HepG2 (cell line): Measurements from ENCODE around the gene EEFSEC. TPM values are rescaled to one million over a fixed set of nuclear protein-coding genes. Genes with fewer than 3 reads are reported as not detected.

Experiments
- ATAC-seq: fragments of 200-7000 bp; cut with Tn5 transposase; 3 replicates; pipeline ENCODE4 v1.9.1; 2020; ENCODE audit warnings: mild to moderate bottlenecking, moderate library complexity
- BruUV-seq: library from RNA; stranded (reverse); fragments of 400-500 nt; replicated peaks from 2 replicates; lab custom pipeline; 2021; lab: Mats Ljungman, UMichigan
- CTCF ChIA-PET: fragments of 300-600 bp; formaldehyde crosslinking; extraction: SDS; loops from one replicate; lab custom pipeline; 2021; ENCODE audit warnings: low total read pairs, inconsistent platforms, low intra/inter-chr PET ratio; lab: Yijun Ruan, JAX
- POLR2A ChIA-PET: fragments of 350-600 bp; sonication (Branson Sonifier 250); formaldehyde crosslinking; loops from one replicate; lab custom pipeline; 2020; ENCODE audit warnings: antibody characterized with exemption, inconsistent platforms; lab: Yijun Ruan, JAX
- DNase-seq: peaks from one replicate; pipeline ENCODE4 v3.0.0-alpha.2; 2015; ENCODE audit warnings: low spot score
- FAIRE-seq: peaks from 3 replicates; lab custom pipeline; 2011; peaks lifted over from hg19 to GRCh38; lab: Jason Lieb, UNC
- H2AFZ ChIP-seq: one replicate; pipeline ENCODE4 v1.6.1; 2011; ENCODE audit warnings: low read length, inconsistent platforms
- H3K27ac ChIP-seq: fragments of 300-600 bp; 3 replicates; pipeline ENCODE4 v1.8.0; 2011; ENCODE audit warnings: mixed run types, mild to moderate bottlenecking, mixed read lengths, low read length, inconsistent platforms; ENCODE audit not compliant: insufficient read depth; ENCODE audit errors: extremely low read length
- H3K27me3 ChIP-seq, 2 experiments: fragments of 200-600 bp in 1 of 2; 2 replicates in 1 of 2; 3 replicates in 1 of 2; pipeline versions ENCODE4 v1.6.0 to v1.8.0; 2011; ENCODE audit warnings: low read length in 2 of 2, mild to moderate bottlenecking in 2 of 2, moderate library complexity in 2 of 2, inconsistent platforms in 1 of 2; ENCODE audit not compliant: insufficient read depth in 2 of 2, control insufficient read depth in 1 of 2
- H3K36me3 ChIP-seq, 2 experiments: fragments of 200-600 bp in 1 of 2; replicated peaks in 1 of 2; 2 replicates in 1 of 2; 3 replicates in 1 of 2; pipeline versions ENCODE4 v1.5.1 to v1.8.0; 2011; ENCODE audit warnings: low read length in 2 of 2, inconsistent platforms in 1 of 2; ENCODE audit not compliant: insufficient read depth in 2 of 2, control insufficient read depth in 1 of 2
- H3K4me1 ChIP-seq: 2 replicates; pipeline ENCODE4 v1.5.1; 2012; ENCODE audit warnings: low read length, inconsistent platforms; ENCODE audit not compliant: insufficient read depth
- H3K4me2 ChIP-seq: 2 replicates; pipeline ENCODE4 v1.6.0; 2011; ENCODE audit warnings: low read depth, low read length, inconsistent platforms
- H3K4me3 ChIP-seq, 3 experiments: fragments of 200-600 bp in 1 of 3; sonication (generic), shearing (Covaris generic) in 1 of 3; replicated peaks in 1 of 3; 2 replicates each; pipeline ENCODE4 v1.5.1; 2011 to 2016; ENCODE audit warnings: low read length in 3 of 3, inconsistent platforms in 2 of 3, low read depth in 2 of 3, mild to moderate bottlenecking in 2 of 3, control low read depth in 1 of 3, mixed read lengths in 1 of 3; ENCODE audit not compliant: insufficient read depth in 1 of 3
- H3K79me2 ChIP-seq: one replicate; pipeline ENCODE4 v1.6.1; 2011; ENCODE audit warnings: low read length, inconsistent platforms; ENCODE audit not compliant: insufficient read depth
- H3K9ac ChIP-seq: 2 replicates; pipeline ENCODE4 v1.6.0; 2011; ENCODE audit warnings: mild to moderate bottlenecking, low read depth, low read length, inconsistent platforms; ENCODE audit not compliant: insufficient read depth
- H3K9me3 ChIP-seq: 2 replicates; pipeline ENCODE4 v1.5.1; 2012; ENCODE audit warnings: mild to moderate bottlenecking, low read length
- H4K20me1 ChIP-seq: 2 replicates; pipeline ENCODE4 v1.6.0; 2011; ENCODE audit warnings: inconsistent platforms, mild to moderate bottlenecking, low read length, moderate library complexity; ENCODE audit not compliant: insufficient read depth
- GLMP ChIP-seq: sonication (generic); formaldehyde crosslinking; IDR thresholded peaks from 2 replicates; pipeline ENCODE4 v1.9.0; 2021; ENCODE audit warnings: missing genetic modification reagents, mild to moderate bottlenecking, borderline replicate concordance
- HOXD1 ChIP-seq: sonication (generic); formaldehyde crosslinking; IDR thresholded peaks from 2 replicates; pipeline ENCODE4 v1.5.0; 2020; ENCODE audit warnings: missing genetic modification reagents
- MBD4 ChIP-seq: IDR thresholded peaks from 2 replicates; pipeline ENCODE4 v1.6.1; 2012; ENCODE audit warnings: low read length, inconsistent platforms, borderline replicate concordance
- MEIS1 ChIP-seq: sonication (generic); formaldehyde crosslinking; IDR thresholded peaks from 2 replicates; pipeline ENCODE4 v1.9.0; 2021; ENCODE audit warnings: mild to moderate bottlenecking, missing genetic modification reagents, moderate library complexity, borderline replicate concordance
- NFIC ChIP-seq: IDR thresholded peaks from 2 replicates; pipeline ENCODE4 v1.6.1; 2012; ENCODE audit warnings: mild to moderate bottlenecking, low read length, inconsistent platforms
- REL ChIP-seq: sonication (generic); formaldehyde crosslinking; conservative IDR thresholded peaks from 2 replicates; pipeline ENCODE4 v1.8.0; 2022; ENCODE audit warnings: mild to moderate bottlenecking, missing genetic modification reagents, moderate library complexity
- RNF219 ChIP-seq: sonication (generic); formaldehyde crosslinking; IDR thresholded peaks from 2 replicates; pipeline ENCODE4 v1.5.0; 2020; ENCODE audit warnings: mild to moderate bottlenecking, missing genetic modification reagents
- TFDP1 ChIP-seq: IDR thresholded peaks from 2 replicates; pipeline ENCODE4 v1.6.1; 2016; ENCODE audit warnings: missing compliant biosample characterization, missing genetic modification reagents, borderline replicate concordance
- ZFP37 ChIP-seq: sonication (generic); formaldehyde crosslinking; IDR thresholded peaks from 2 replicates; pipeline ENCODE4 v1.4.0; 2020; ENCODE audit warnings: missing genetic modification reagents, borderline replicate concordance
- ZNF20 ChIP-seq: sonication (generic); formaldehyde crosslinking; IDR thresholded peaks from 2 replicates; pipeline ENCODE4 v1.4.0; 2020; ENCODE audit warnings: mild to moderate bottlenecking, moderate library complexity, missing genetic modification reagents
- ZNF230 ChIP-seq: sonication (generic); formaldehyde crosslinking; IDR thresholded peaks from 2 replicates; pipeline ENCODE4 v1.4.0; 2020; ENCODE audit warnings: mild to moderate bottlenecking, missing genetic modification reagents
- ZNF513 ChIP-seq: sonication (generic); formaldehyde crosslinking; conservative IDR thresholded peaks from 2 replicates; pipeline ENCODE4 v1.5.0; 2020; ENCODE audit warnings: missing genetic modification reagents
- ZNF543 ChIP-seq: sonication (generic); formaldehyde crosslinking; IDR thresholded peaks from 2 replicates; pipeline ENCODE4 v1.4.0; 2020; ENCODE audit warnings: mild to moderate bottlenecking, missing genetic modification reagents
- WGBS: methylation state at CpG from one replicate; pipeline ENCODE4 v1.1.6; 2017; ENCODE audit warnings: low lambda C conversion rate; 5-methylcytosine and 5-hydroxymethylcytosine counted together
- in situ Hi-C: cut with HindIII; loops from 2 replicates; pipeline ENCODE4 v1.10.0; 2017; ENCODE audit warnings: low pct_unique_long_range_greater_than_20kb; ENCODE audit not compliant: extremely low pct_ligation_motif_present
- intact Hi-C: fragments of 100-400 bp; cut with micrococcal nuclease; formaldehyde crosslinking; loops from one replicate; pipeline ENCODE4 v1.10.0; 2022; ENCODE audit not compliant: unreplicated experiment
- polyA plus RNA-seq, 8 experiments: library from polyadenylated mRNA; depleted of rRNA in 3 of 8; stranded (reverse) in 7 of 8; unstranded in 1 of 8; fragments of >200 nt; fragmentation: Illumina TruSeq in 4 of 8; extraction: Trizol in 4 of 8; gene quantifications; 2 replicates each; pipeline versions ENCODE4 v1.2.1 to v1.2.3, GENCODE V29; 2011 to 2016; ENCODE audit warnings: low read depth in 4 of 8, missing spikeins in 1 of 8, mixed read lengths in 1 of 8; ENCODE audit not compliant: insufficient read depth in 1 of 8
- total RNA-seq, 5 experiments: library from RNA; depleted of rRNA; stranded (reverse); fragments of >200 nt; fragmentation: Illumina TruSeq; extraction: Trizol; gene quantifications; 2 replicates each; pipeline ENCODE4 v1.2.3, GENCODE V29; 2016; ENCODE audit warnings: low read depth in 1 of 5

The EEFSEC gene
- total and polyA plus RNA-seq, 2 of the 13 experiments (the other 11 are each of a cell fraction or from before 2014, with no cell fraction given): 6.4 to 24.2 TPM

- ATAC-seq (no peak), FAIRE-seq (no peak), DNase-seq (no peak)
- Histone ChIP-seq H3K27me3 (no peaks in the 10 kb centered on the region), H3K4me3 (no peak overlapping the region), H3K36me3 (peaks cover 1 to 6% of the 10 kb centered on the region in 2 experiments; a peak in 1 of 5 replicates), H3K27ac (no peak overlapping the region), H2AFZ (no peak overlapping the region), H4K20me1 (no peaks in the 10 kb centered on the region; the same call in 1 of the 2 replicates), H3K79me2 (no peaks in the 10 kb centered on the region), H3K4me2 (no peak overlapping the region), H3K9me3 (peaks cover 15% of the 10 kb centered on the region), H3K4me1 (peaks cover 8% of the 10 kb centered on the region), H3K9ac (no peak overlapping the region)
- intact Hi-C loops (loop anchor here (5.0 kb wide), 1 partner anchor 54 kb away; no protein-coding TSS in a partner anchor), in situ Hi-C loops (no loop called here)
- POLR2A ChIA-PET: no interaction called here
- no TSS peak for BruUV-seq
- CTCF ChIA-PET: interaction anchor here (1.1 to 1.2 kb wide), 2 partner anchors 55 to 272 kb away, joined by 3 read pairs; no protein-coding TSS in a partner anchor
- 77% methylated on average over 5 of the region's 8 CpGs for WGBS
- TF ChIP-seq ZNF543 (CRISPR knock-in tag) (no peak), ZNF230 (CRISPR knock-in tag) (no peak), RNF219 (no peak), MBD4 (no peak), TFDP1 (CRISPR knock-in tag) (no peak), NFIC (no peak), GLMP (CRISPR knock-in tag) (no peak), ZFP37 (CRISPR knock-in tag) (no peak), ZNF20 (CRISPR knock-in tag) (no peak), HOXD1 (CRISPR knock-in tag) (no peak), ZNF513 (CRISPR knock-in tag) (no peak), REL (CRISPR knock-in tag) (no peak), MEIS1 (no peak)
Observed at GRCh38 chr3:128226186-128226725, 73.0 kb downstream of the EEFSEC start.
